CD1c-positive myeloid dendritic cell (primary cell): ENCODE results near the gene BTBD19.
"Not testable (repeated sequence)": the region's sequence is repeated elsewhere in the genome, so short reads cannot be mapped to it uniquely, and the experiment has no call there.

Experiments used
- DNase-seq: peaks from one replicate; pipeline ENCODE4 v3.0.0-alpha.2; 2016; ENCODE audit errors: extremely low spot score

Gene BTBD19

DNA sequence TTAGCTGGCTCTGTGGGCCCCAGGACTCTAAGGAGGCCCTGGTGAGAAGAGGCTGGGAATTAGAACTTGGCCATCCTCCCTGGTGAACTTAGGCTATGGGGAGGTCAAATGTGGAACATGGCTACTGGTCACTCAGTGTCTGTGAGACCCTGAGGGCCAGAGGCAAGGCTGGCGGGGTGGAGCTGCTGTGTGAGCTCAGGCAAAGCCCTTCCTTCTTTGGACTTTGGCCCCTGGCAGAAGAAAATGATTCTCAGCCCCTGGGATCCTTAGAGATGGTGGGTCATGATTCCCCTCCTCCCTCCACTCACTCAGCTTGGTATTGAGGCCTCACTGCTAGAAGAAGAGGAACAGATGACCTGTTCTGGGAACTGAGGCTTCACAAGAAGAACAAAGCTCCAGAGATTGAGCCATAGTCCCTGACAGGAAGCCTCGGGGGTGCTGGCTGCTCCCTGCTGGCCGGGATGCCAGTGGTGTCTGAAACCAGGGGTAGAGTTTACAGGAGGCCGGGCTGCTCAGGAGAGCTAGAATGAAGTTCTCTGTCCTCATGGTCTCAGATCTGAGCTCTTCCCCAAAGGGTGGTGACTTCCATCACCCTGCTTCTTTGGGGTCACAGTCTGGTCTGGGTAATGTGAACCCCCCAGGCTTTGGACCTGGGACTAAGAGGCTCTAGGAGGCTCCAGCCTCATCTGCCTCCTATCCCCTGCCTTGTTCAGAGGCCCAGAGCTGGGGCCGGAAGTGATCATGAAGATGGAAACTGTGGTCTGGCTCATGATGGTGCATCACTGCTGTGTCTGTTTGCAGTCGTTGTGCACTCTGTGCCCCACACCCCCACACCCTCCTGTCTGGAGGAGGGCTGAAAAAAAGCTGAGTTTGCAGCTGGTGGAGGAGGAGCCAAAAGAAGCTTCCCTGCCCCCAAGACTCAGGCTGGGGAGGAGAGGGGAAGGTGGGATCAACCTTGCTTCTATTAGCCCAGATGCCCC, 905 bp downstream of the BTBD19 start:
- peak; percentile 93 for DNase-seq

DNA sequence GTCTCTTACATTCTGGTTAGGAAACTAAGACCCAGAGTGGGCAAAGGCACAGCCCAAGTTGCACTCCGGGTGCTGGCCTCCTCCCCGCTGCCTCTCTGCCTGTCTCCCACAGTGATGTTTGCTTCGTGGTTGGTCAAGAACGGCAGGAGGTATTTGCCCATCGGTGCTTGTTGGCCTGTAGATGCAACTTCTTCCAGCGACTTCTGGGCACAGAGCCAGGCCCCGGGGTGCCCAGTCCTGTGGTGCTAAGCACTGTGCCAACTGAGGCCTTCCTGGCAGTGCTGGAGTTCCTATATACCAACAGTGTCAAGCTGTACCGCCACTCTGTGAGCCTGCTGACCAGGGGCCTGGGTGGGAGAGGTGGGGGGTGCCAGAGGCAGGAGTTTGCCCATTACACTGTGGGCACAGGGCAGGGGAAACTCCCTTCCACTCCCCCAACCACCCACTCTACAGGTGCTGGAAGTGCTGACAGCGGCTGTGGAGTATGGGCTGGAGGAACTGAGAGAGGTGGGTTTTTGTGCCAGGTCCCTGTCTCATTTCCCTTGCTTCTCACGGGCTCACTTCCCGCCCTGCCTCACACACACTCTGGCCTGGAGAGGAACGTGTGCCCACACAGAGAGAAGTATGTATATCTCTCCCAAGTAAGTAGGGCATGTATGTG, 1.9 kb downstream of the BTBD19 start:
- DNase-seq = peak; percentile 91

DNA sequence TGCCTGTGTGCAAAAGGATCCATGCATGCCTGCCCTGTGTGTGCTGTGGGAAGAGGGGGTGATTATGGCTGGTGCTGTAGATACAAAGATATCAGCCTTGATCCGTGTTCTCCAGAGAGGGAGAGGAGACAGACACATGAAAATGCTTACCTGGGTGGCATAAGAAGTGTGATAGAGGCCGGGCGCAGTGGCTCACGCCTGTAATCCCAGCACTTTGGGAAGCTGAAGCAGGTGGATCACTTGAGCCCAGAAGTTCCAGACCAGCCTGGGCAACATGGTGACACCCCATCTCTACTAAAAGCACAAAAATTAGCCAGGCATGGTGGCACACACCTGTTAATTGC, 2.4 kb downstream of the BTBD19 start:
- not testable (repeated sequence) for DNase-seq

DNA sequence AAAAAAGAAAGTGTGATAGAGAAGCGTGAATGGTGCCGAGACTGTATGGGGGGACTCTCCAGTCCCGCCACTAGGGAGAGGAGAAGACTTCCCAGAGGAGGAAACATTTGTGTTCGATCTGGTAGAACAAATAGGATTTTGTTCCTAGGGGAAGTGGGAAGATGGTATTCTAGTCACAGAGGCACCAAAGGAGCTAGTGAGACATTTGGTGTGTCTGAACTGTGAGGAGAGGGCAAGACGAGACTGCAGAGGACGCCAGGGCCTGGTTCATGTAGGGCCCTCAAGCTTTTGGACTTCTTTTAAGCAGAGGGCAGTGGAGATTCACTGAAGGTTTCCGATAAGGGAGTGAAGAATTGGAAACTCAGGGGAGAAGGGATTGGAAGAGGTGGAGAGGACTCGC, 2.9 kb downstream of the BTBD19 start:
- DNase-seq = peak; percentile 23

DNA sequence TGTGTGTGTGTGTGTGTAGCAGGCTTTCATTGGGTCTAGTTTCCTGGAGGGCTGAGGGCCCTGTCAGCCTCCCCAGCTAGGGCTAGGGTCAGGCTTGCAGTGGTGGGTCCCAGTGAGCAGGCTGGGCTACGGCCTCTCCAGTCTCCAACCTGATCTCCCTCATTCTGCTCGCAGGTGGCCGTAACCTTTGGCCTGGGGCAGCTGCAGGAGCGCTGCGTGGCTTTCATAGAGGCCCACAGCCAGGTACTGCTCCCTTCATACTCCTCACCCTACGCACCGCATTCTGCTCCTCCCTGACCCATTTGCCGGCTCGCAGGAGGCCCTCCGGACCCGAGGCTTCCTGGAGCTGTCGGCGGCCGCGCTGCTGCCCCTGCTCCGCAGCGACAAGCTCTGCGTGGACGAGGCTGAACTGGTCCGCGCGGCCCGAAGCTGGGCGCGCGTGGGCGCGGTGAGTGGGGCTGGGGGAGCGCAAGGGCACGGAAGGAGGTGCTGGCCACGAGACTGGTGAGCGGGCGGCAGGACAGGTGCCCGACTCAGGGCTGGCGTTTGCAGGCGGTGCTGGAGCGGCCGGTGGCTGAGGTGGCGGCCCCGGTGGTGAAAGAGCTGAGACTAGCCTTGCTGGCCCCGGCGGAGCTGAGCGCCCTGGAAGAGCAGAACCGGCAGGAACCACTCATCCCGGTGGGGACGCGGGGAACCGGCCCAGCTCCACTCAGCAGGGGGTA, 4.7 kb downstream of the BTBD19 start:
- no peak for DNase-seq

DNA sequence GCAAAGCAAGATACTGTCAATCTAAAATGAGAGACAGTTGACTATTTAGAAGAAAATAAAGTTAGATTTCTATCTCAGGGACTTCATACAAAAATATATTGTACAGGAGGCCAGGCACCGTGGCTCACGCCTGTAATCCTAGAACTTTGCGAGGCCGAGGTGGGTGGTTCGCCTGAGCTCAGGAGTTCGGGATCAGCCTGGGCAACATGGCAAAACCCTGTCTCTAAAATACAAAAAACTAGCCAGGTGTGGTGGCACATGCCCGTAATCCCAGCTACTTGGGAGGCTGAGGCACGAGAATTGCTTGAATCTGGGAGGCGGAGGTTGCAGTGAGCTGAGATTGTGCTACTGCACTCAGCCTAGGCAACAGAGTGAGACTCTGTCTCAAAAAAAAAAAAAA, 7.6 kb downstream of the BTBD19 start:
- not testable (repeated sequence) for DNase-seq

DNA sequence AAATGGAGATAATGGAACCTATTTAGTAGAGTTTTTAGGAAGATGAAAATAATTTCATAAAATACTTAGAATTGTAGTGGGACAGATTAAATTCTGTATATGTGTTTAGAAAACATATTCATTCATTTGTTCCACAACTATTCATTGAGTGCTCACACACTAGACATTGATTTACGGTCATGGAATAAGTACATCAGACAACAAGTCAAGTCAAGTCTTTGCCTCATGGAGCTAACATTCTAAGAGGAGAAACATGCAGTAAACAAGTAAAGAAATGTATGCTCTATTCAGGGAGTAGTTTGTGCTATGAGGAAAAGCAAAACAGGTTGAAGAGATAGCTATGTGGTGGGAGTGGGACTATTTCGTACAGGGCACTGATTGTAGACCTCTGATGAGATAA, 9.0 kb downstream of the BTBD19 start:
- no peak for DNase-seq

DNA sequence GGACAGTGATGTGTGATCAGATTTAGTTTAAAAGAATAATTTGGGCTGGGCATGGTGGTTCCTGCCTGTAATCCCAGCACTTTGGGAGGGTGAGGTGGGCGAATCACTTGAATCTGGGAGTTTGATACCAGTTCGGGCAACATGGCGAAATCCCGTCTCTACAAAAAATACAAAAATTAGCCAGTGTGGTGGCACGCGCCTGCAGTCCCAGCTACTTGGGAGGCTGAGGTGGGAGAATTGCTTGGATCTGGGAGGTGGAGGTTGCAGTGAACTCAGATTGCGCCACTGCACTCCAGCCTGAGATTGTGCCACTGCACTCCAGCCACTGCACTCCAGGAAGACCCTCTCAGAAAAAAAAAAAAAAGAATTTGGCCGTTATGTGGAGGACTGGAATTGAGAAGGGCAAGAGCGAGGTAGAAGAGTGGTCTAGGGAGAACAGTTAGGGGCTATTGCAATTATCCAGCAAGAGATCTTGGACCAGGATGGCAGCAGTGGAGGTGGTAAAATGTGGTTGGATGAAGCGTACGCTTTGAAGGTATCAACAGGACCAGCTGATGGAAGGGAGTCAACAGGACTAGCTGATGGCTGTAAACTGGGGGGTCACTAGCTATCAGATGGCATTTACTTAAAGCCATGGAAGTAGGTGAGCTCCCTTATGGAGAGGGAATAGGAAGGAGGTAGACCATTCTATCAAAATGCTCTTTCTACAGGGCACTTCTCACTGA, 9.6 kb downstream of the BTBD19 start:
- no peak for DNase-seq

DNA sequence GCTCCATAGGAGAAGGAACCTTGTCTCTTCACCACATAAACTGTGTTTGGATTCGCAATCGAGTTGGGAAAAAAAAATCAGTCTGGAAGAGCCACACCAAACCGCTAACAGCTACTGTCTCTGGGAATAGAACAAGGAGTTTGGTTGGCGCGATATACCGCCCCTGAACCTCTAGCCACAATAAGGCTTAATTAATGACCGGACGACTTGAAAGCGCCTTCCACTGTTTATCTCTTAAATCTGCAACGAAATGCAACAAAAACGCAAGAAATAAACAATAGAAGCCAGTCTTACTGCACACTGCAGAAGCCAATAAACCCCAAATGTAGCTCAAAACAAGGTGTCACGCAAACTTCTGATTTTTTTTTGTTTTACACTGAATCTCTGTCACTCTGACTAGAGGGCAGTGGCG, 10.9 kb downstream of the BTBD19 start:
- DNase-seq = no peak

DNA sequence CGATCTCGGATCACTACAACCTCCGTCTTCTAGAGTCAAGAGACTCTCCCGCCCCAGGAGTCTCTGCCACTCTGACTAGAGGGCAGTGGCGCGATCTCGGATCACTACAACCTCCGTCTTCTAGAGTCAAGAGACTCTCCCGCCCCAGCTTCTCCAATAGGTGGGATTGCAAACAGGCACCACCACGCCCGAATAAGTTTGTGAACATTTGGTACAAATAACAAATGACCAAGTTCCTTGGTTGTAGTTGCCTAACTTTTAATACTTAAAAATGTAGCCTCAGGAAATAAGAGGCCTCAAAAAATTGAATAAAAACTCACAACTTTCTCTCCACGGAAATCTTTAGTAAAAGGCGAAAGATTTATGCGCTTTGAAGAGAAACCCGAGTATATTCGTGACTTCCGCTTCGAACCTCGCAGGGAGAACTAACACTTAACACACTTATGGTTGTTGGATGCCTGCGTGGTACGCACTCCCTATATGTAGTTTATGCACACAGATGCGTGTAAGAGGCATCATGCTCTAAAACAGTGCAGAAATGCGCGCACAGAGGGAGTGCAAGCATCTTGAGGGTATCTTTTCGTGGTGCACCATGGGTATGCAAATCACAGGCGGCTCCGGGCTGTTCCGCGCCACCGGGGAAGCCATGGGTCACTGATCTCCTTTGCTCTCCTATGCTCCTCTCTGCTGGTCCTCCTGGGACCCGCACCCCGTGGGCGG, 11.4 kb downstream of the BTBD19 start:
- DNase-seq = peak; percentile 94

DNA sequence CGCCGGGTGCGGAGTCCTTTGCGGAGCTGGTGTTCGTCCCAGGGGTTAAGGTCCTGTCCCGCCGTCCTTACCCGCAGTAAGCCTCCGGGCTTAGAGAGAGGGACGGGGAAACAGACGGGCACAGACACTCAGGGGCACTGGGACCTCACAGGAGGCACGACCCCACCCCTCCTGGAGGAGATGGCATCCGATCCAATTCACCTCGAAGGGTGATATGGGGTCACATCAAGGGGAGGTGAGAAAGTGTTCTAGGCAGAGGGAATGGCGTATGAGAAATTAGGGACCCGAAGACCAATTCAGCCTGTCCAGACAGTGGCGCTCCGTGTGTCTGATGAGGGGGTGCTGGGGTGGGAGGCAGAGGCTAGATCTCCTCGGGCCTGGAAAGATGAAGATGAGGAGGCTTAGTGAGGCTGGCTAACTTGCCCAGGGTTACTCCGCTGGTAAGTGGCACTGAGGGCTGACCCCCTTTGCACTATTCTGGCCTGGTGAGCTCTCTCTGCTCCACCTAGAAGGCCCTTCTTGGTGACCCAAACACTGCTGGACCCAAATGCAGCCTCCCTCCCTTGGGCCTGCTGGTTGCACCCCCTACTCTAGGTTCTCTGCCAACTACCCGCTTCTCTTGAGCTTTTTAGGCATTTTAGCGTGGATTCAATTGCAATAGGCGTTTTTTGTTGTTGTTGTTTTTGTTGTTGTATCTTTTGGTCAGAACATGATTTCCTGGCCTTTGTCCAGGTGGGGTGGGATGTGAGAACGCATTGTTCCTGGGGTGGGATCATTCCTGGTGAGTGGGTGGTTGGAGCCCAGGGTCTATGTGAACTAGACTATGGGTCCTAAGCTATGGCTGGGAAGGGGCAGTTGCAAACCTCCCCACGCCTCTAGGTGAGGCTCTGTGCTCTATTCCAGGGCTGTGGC, 12.3 kb downstream of the BTBD19 start:
- no peak for DNase-seq

DNA sequence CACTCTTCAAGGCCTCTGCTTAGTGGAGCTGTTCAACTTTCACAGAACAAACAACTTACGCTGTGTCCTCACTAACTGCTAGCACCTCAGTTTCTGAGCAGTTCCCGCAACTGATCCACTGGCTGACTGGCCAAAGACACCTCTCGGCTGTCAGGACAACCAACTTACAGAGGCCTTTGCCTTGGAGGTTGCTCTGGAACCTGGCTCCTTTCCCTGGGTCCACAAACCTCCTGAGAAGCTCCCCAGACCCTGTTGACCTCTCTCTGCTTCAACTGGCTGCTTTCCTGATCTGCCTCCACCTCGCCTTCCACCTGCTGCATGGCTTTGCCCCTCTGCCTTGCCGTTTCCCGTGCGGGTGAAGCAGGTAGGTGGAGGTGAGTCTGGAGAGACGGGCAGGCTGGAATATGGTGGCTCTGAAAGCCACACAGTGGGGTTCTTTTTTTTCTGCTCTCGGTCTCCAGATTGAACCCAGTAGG, 13.0 kb downstream of the BTBD19 start:
- no peak for DNase-seq

DNA sequence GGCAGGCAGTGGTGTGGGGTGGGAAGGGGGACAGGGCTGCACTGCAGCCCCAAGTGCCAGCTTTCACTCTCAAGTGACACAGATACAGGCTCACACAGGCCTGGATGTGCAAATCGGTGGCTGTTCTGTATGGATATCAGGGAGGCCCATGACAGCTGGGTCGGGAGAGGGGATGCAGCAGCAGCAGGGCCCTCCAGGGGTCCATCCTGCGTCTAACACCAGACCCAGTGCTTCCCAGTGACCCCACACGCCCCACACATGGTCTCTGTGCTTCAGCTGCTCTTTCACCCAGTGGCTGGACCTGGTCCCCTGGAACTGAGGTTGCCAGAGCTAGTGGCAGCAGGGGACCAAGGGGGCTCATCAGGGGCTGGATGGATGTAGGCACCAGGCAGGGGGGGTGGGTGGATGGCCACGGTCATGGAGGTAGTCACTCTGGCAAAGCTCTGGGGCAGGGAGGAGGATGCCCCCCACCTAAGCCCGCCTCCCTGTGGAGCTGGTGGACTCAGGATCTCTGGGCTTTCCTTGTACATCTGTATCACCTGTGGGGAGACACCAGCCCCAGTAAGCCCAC, 13.9 kb downstream of the BTBD19 start:
- DNase-seq = no peak

DNA sequence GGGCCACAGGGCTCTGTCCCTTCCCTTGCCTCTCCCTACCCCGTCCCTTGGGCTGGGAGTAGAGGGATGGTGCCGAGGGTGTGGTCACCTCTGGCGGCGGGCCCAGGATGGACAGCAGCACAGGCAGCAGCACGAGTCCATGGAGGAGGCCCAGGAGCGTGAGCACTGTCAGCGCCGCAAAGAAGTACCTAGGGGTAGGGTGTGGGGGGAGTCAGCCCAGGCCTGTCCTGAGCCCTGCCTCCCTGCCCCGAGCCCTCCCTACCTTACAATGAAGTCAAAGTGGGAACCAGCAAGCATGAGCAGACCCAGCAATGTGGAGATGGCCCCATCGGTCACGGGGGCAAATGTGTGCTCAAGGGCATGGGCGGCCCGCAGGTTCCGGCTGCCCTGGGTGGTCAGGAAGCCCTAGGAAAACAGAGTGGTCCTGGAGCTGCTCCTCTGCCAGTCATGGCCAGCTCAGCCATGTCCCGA, 14.7 kb downstream of the BTBD19 start:
- no peak for DNase-seq

DNA sequence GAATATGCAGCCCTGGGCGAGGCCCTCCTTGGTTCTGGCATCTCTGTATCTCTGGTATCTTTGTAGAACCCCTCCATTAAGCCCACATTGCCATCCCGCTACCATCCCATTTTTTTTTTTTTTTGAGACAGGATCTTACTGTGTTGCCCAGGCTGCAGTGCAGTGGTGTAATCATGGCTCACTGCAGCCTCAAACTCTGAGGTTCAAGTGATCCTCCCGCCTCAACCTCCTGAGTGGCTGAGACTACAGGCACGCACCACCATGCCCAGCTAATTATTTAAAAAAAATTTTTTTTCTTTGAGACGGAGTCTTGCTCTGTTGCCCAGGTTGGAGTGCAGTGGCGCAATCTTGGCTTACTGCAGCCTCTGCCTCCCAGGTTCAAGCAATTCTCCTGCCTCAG, 16.1 kb downstream of the BTBD19 start:
- DNase-seq = not testable (repeated sequence)

DNA sequence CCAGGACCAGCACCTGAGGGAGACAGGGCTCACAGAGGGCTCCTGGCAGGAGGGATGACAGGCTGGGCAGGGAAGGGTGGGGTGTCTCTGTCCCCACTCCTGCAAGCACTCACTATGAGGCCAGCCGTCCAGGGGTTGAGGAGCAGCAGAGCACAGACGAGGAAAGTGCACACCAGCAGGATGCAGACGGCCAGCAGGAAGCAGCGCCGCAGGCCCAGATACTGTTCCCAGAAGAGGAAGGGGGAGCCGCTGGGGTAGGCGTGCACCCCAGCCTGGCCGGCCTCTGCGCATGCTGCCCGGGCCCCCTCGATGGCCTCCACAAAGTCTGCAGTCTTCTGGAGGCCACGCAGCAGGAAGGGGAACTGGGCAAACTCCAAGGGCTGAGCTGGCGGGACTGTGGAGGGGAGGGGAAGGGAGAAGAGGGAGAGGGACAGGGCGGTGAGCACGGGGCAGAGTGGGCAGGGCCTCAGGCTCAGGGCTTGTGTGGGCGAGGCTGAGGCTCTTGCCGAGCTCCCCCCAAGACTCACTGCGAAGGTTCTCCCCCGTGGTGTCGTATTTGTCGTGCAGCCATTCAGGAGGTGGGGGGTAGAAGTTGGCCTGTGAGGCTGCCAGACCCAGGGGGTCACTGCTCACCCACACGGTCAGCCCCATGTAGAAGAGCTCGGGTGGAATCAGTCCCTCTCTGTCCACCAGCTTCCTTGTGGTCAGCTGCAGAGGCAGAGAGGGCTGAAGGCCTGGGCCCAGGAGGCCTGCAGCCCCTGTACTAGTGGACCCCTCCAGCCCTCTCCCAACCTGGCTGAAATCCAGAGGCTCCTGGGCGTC, 18.3 kb downstream of the BTBD19 start:
- peak; percentile 92 for DNase-seq

DNA sequence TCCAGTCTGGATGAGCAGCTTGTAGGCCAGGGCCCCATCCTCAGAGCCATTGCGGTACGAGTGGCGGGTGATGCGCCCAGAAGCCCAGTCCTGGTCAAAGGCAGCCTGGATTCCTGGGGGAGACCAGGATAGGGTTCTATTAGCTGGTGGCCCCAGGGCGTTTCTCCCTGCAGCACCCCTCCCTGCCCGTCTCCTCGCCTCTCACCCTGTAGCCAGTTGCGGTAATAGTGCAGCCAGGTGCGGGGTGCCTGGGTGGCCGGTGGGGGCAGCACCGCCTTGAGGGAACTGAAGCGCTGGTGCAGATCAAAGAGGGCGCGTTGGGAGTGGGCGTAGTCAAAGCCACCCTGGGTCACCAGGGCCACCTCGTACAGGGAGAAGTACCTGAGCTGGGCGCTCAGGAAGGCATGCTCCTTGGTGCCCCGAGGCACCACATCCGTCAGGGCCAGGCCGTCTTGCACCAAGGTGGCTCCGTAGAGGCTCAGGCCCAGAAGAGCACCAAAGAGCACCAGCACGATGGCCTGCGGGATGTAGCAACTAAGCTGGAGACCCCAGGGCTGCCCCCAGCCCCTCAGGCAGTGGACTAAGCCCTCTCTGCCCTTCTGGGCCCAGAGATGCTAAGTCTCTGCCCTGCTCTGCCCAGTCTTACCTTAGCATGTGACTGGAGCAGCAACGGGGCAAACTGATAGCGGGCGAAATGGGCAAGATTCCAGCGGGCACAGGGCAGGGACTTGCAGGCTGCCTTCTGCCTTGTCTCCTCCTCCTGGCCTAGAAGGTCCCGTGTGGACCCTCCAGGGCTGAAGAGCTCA, 19.1 kb downstream of the BTBD19 start:
- DNase-seq = no peak
